HL-60 (cell line): ENCODE measurements around the gene ZNF620.

ENCODE experiments used
- CTCF ChIP-seq: IDR thresholded peaks from one replicate; pipeline ENCODE4 v1.5.1; 2011; ENCODE audit warnings: low read length, control low read depth, inconsistent platforms; ENCODE audit not compliant: insufficient read depth
- POLR2AphosphoS5 ChIP-seq: IDR thresholded peaks from 2 replicates; pipeline ENCODE4 v1.6.1; 2012; ENCODE audit warnings: low read depth
- REST ChIP-seq: IDR thresholded peaks from 2 replicates; pipeline ENCODE4 v1.6.1; 2012; ENCODE audit warnings: low read depth; ENCODE audit not compliant: insufficient replicate concordance

- no peak for TF ChIP-seq CTCF
- TF ChIP-seq POLR2AphosphoS5 = no peak
- no peak for TF ChIP-seq REST
Observed at GRCh38 chr3:40458473-40458872, 47.4 kb upstream of the ZNF620 start.
